ENCODE measurements around the gene SPINT1.

SPINT1 gene

GRCh38 chr15:40877694-40878093 lies 33.8 kb downstream of the SPINT1 start:
- Histone ChIP-seq H2AFZ (no peak overlapping the region), H3K9me3 (ENCODE audit: control insufficient read depth, low read length) (no peaks in the 10 kb centered on the region), H3K4me2 (ENCODE audit: low read length) (no peak overlapping the region), H3K27ac (no peak overlapping the region), H3K4me3 (ENCODE audit: low read depth, low read length) (no peak overlapping the region), H3K27me3 (ENCODE audit: control insufficient read depth, insufficient read depth, low read length) (no peaks in the 10 kb centered on the region), H3K36me3 (ENCODE audit: control insufficient read depth, insufficient read depth, low read length) (no peaks in the 10 kb centered on the region), H3K9ac (no peak overlapping the region), H3K79me2 (no peaks in the 10 kb centered on the region), H3K4me1 (no peaks in the 10 kb centered on the region)
- TF ChIP-seq CTCF (IDR thresholded peaks at IDR 0.05), result no peak

- no peak for TF ChIP-seq CTCF (IDR thresholded peaks at IDR 0.05)
- Histone ChIP-seq H2AFZ (no peak overlapping the region), H3K79me2 (no peaks in the 10 kb centered on the region), H3K9ac (no peak overlapping the region), H3K27ac (no peak overlapping the region), H3K4me3 (ENCODE audit: low read depth, low read length) (no peak overlapping the region), H3K4me2 (ENCODE audit: low read length) (no peak overlapping the region), H3K4me1 (no peaks in the 10 kb centered on the region), H3K9me3 (ENCODE audit: control insufficient read depth, low read length) (no peaks in the 10 kb centered on the region), H3K27me3 (ENCODE audit: control insufficient read depth, insufficient read depth, low read length) (no peaks in the 10 kb centered on the region), H3K36me3 (ENCODE audit: control insufficient read depth, insufficient read depth, low read length) (no peaks in the 10 kb centered on the region)
Observed at GRCh38 chr15:40878785-40879184, 34.9 kb downstream of the SPINT1 start.

- Histone ChIP-seq H3K79me2 (no peaks in the 10 kb centered on the region), H3K4me3 (ENCODE audit: low read depth, low read length) (no peak overlapping the region), H2AFZ (no peak overlapping the region), H3K4me2 (ENCODE audit: low read length) (no peak overlapping the region), H3K9ac (no peak overlapping the region), H3K4me1 (no peaks in the 10 kb centered on the region), H3K9me3 (ENCODE audit: control insufficient read depth, low read length) (no peaks in the 10 kb centered on the region), H3K27me3 (ENCODE audit: control insufficient read depth, insufficient read depth, low read length) (no peaks in the 10 kb centered on the region), H3K27ac (no peak overlapping the region), H3K36me3 (ENCODE audit: control insufficient read depth, insufficient read depth, low read length) (no peaks in the 10 kb centered on the region)
- no peak for TF ChIP-seq CTCF (IDR thresholded peaks at IDR 0.05)
Observed at GRCh38 chr15:40879609-40880008, 35.8 kb downstream of the SPINT1 start.

- H3K4me1 ChIP-seq, result no peaks in the 10 kb centered on the region
- H3K9me3 ChIP-seq (ENCODE audit: control insufficient read depth, low read length), result no peaks in the 10 kb centered on the region
- H3K4me3 ChIP-seq (ENCODE audit: low read depth, low read length), result no peak overlapping the region
- H2AFZ ChIP-seq, result no peak overlapping the region
- no peaks in the 10 kb centered on the region for H3K36me3 ChIP-seq (ENCODE audit: control insufficient read depth, insufficient read depth, low read length)
- no peaks in the 10 kb centered on the region for H3K79me2 ChIP-seq
- no peak overlapping the region for H3K9ac ChIP-seq
- no peak overlapping the region for H3K27ac ChIP-seq
- no peaks in the 10 kb centered on the region for H3K27me3 ChIP-seq (ENCODE audit: control insufficient read depth, insufficient read depth, low read length)
- TF ChIP-seq CTCF (IDR thresholded peaks at IDR 0.05), result no peak
- no peak overlapping the region for H3K4me2 ChIP-seq (ENCODE audit: low read length)
Observed at GRCh38 chr15:40881351-40881750, 37.5 kb downstream of the SPINT1 start.

- no peaks in the 10 kb centered on the region for H3K9me3 ChIP-seq (ENCODE audit: control insufficient read depth, low read length)
- no peak overlapping the region for H3K4me3 ChIP-seq (ENCODE audit: low read depth, low read length)
- no peaks in the 10 kb centered on the region for H3K79me2 ChIP-seq
- H3K27me3 ChIP-seq (ENCODE audit: control insufficient read depth, insufficient read depth, low read length), result no peaks in the 10 kb centered on the region
- H2AFZ ChIP-seq, result no peak overlapping the region
- H3K9ac ChIP-seq, result no peak overlapping the region
- H3K4me1 ChIP-seq, result peaks cover under 1% of the 10 kb centered on the region
- no peak for TF ChIP-seq CTCF (IDR thresholded peaks at IDR 0.05)
- H3K36me3 ChIP-seq (ENCODE audit: control insufficient read depth, insufficient read depth, low read length), result no peaks in the 10 kb centered on the region
- no peak overlapping the region for H3K4me2 ChIP-seq (ENCODE audit: low read length)
- H3K27ac ChIP-seq, result no peak overlapping the region
Observed at GRCh38 chr15:40886586-40886985, 42.7 kb downstream of the SPINT1 start.
